Measurements from ENCODE around the gene MIF. TPM values are rescaled to one million over a fixed set of nuclear protein-coding genes. Genes with fewer than 3 reads are reported as not detected.

MIF gene
- 317 and 338 TPM in 2 replicates for total RNA-seq (2012; rRNA removed)

GRCh38 chr22:23893945-23894709 is at the start of gene MIF:
Gene MIF, plus strand, starts transcription at chr22:23894383. Its CDS starts 92 bp downstream, at chr22:23894475.
- Histone ChIP-seq H3K4me1 (ENCODE audit: control insufficient read depth, insufficient read depth, low read length) (peaks cover 15% of the 10 kb centered on the region), H3K4me2 (ENCODE audit: low read length) (peak within 1 kb of the TSS; percentile 97), H3K9me3 (replicated peaks; ENCODE audit: low read length) (no peaks in the 10 kb centered on the region), H3K27me3 (ENCODE audit: control insufficient read depth, insufficient read depth, low read length) (no peaks in the 10 kb centered on the region), H3K9ac (ENCODE audit: low read depth, low read length) (peak within 1 kb of the TSS; percentile 89), H3K36me3 (ENCODE audit: insufficient read depth, low read length) (peaks cover 19% of the 10 kb centered on the region), H3K4me3 (ENCODE audit: low read length) (peak within 1 kb of the TSS; percentile 95)

- H3K4me2 ChIP-seq (ENCODE audit: low read length), result no peak overlapping the region
- peaks cover 35% of the 10 kb centered on the region for H3K4me1 ChIP-seq (ENCODE audit: control insufficient read depth, insufficient read depth, low read length)
- no peaks in the 10 kb centered on the region for H3K27me3 ChIP-seq (ENCODE audit: control insufficient read depth, insufficient read depth, low read length)
- no peaks in the 10 kb centered on the region for H3K9me3 ChIP-seq (replicated peaks; ENCODE audit: low read length)
- no peak overlapping the region for H3K9ac ChIP-seq (ENCODE audit: low read depth, low read length)
- H3K4me3 ChIP-seq (ENCODE audit: low read length), result no peak overlapping the region
- H3K36me3 ChIP-seq (ENCODE audit: insufficient read depth, low read length), result no peaks in the 10 kb centered on the region
Measured at GRCh38 chr22:23844739-23845202, 49.4 kb upstream of the MIF start.

GRCh38 chr22:23845265-23846080 is 48.7 kb upstream of the MIF start:
- H3K9me3 ChIP-seq (replicated peaks; ENCODE audit: low read length), result no peaks in the 10 kb centered on the region
- H3K27me3 ChIP-seq (ENCODE audit: control insufficient read depth, insufficient read depth, low read length), result no peaks in the 10 kb centered on the region
- no peaks in the 10 kb centered on the region for H3K36me3 ChIP-seq (ENCODE audit: insufficient read depth, low read length)
- H3K4me1 ChIP-seq (ENCODE audit: control insufficient read depth, insufficient read depth, low read length), result peaks cover 34% of the 10 kb centered on the region
- H3K9ac ChIP-seq (ENCODE audit: low read depth, low read length), result peak overlapping the region; percentile 11
- no peak overlapping the region for H3K4me2 ChIP-seq (ENCODE audit: low read length)
- no peak overlapping the region for H3K4me3 ChIP-seq (ENCODE audit: low read length)

DNA sequence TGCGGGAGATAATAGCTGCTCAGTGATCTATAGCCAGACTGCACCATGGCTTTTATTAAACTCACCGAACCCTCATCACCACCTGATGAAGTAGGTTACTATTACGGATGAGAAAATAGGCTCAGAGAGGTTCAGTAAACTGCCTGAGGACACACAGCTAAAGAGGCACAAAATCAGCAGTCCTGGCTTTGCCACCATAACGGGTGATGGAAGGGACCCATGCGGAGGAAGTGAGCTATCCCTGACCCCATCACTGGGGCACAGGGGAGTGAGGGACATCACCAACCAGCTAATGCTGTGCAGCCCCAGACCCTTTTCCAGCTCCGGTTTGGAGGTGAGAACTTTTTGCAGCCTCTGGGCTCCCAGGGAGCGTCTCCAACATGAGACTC is 48.1 kb upstream of the MIF start:
- Histone ChIP-seq H3K9me3 (replicated peaks; ENCODE audit: low read length) (no peaks in the 10 kb centered on the region), H3K9ac (ENCODE audit: low read depth, low read length) (peak overlapping the region; percentile 44), H3K36me3 (ENCODE audit: insufficient read depth, low read length) (no peaks in the 10 kb centered on the region), H3K4me3 (ENCODE audit: low read length) (no peak overlapping the region), H3K27me3 (ENCODE audit: control insufficient read depth, insufficient read depth, low read length) (no peaks in the 10 kb centered on the region), H3K4me1 (ENCODE audit: control insufficient read depth, insufficient read depth, low read length) (peaks cover 34% of the 10 kb centered on the region), H3K4me2 (ENCODE audit: low read length) (no peak overlapping the region)

GRCh38 chr22:23847310-23847920 is 46.8 kb upstream of the MIF start:
- no peaks in the 10 kb centered on the region for H3K9me3 ChIP-seq (replicated peaks; ENCODE audit: low read length)
- no peak overlapping the region for H3K4me3 ChIP-seq (ENCODE audit: low read length)
- H3K9ac ChIP-seq (ENCODE audit: low read depth, low read length), result no peak overlapping the region
- H3K27me3 ChIP-seq (ENCODE audit: control insufficient read depth, insufficient read depth, low read length), result no peaks in the 10 kb centered on the region
- H3K4me2 ChIP-seq (ENCODE audit: low read length), result no peak overlapping the region
- H3K4me1 ChIP-seq (ENCODE audit: control insufficient read depth, insufficient read depth, low read length), result peaks cover 34% of the 10 kb centered on the region
- H3K36me3 ChIP-seq (ENCODE audit: insufficient read depth, low read length), result no peaks in the 10 kb centered on the region

- H3K9me3 ChIP-seq (replicated peaks; ENCODE audit: low read length), result no peaks in the 10 kb centered on the region
- no peaks in the 10 kb centered on the region for H3K36me3 ChIP-seq (ENCODE audit: insufficient read depth, low read length)
- no peak overlapping the region for H3K9ac ChIP-seq (ENCODE audit: low read depth, low read length)
- H3K4me3 ChIP-seq (ENCODE audit: low read length), result no peak overlapping the region
- H3K4me1 ChIP-seq (ENCODE audit: control insufficient read depth, insufficient read depth, low read length), result peaks cover 34% of the 10 kb centered on the region
- H3K4me2 ChIP-seq (ENCODE audit: low read length), result no peak overlapping the region
- no peaks in the 10 kb centered on the region for H3K27me3 ChIP-seq (ENCODE audit: control insufficient read depth, insufficient read depth, low read length)
Measured at GRCh38 chr22:23847991-23848864, 46.0 kb upstream of the MIF start.

- Histone ChIP-seq H3K9me3 (replicated peaks; ENCODE audit: low read length) (no peaks in the 10 kb centered on the region), H3K4me2 (ENCODE audit: low read length) (peak overlapping the region; percentile 89), H3K4me1 (ENCODE audit: control insufficient read depth, insufficient read depth, low read length) (peaks cover 31% of the 10 kb centered on the region), H3K27me3 (ENCODE audit: control insufficient read depth, insufficient read depth, low read length) (no peaks in the 10 kb centered on the region), H3K36me3 (ENCODE audit: insufficient read depth, low read length) (no peaks in the 10 kb centered on the region), H3K9ac (ENCODE audit: low read depth, low read length) (peak overlapping the region; percentile 41), H3K4me3 (ENCODE audit: low read length) (peak overlapping the region; percentile 48)
Measured at GRCh38 chr22:23849009-23850006, 44.9 kb upstream of the MIF start.

GRCh38 chr22:23850136-23850611 is 44.0 kb upstream of the MIF start:
- no peak overlapping the region for H3K4me2 ChIP-seq (ENCODE audit: low read length)
- no peak overlapping the region for H3K4me3 ChIP-seq (ENCODE audit: low read length)
- H3K27me3 ChIP-seq (ENCODE audit: control insufficient read depth, insufficient read depth, low read length), result no peaks in the 10 kb centered on the region
- peaks cover 25% of the 10 kb centered on the region for H3K4me1 ChIP-seq (ENCODE audit: control insufficient read depth, insufficient read depth, low read length)
- H3K9ac ChIP-seq (ENCODE audit: low read depth, low read length), result no peak overlapping the region
- no peaks in the 10 kb centered on the region for H3K9me3 ChIP-seq (replicated peaks; ENCODE audit: low read length)
- H3K36me3 ChIP-seq (ENCODE audit: insufficient read depth, low read length), result no peaks in the 10 kb centered on the region

DNA sequence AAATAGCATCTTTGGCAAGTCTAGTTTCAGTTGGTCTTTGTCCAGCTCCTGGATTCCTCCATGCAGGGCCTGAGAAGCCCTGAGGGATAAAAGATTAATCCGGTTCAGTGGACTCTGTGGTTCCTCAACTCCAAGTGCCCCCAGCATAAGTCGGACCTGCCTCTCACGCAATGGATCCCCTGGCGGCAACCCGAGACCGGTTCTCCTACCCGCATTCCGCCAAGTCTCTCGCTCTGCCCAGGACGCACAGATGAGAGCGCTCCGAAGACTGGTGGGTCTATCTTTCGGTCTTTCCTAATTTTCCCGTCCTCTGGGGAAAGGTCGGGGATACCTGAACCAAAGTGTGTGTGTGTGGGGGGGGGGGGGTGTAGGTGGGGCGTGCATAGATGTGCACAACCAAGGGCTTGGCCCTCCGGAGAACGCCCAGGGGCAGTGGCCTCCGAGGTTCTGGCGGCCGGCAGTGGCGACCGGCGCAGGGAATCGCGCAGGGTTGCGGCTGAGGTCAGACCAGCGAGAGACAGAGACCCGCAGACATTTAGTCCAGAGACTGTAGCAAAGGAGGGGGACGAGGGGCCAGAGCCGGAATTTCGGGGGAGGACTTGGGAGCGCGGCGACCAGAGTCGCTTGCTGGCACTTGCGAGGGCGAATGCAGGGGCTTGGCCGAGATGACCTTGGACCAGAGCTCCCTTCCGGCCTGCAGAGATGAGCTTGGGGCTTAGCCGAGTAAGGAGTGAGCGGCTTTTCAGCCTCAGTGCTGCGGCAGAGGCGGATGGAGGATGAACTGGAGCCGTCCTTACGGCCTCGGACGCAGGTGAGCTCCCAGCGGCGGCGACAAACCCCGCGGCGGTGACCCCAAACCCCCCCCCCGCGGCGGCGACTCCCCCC is 37.2 kb upstream of the MIF start:
- Histone ChIP-seq H3K4me2 (ENCODE audit: low read length) (peak overlapping the region; percentile 97), H3K9me3 (replicated peaks; ENCODE audit: low read length) (no peaks in the 10 kb centered on the region), H3K36me3 (ENCODE audit: insufficient read depth, low read length) (no peaks in the 10 kb centered on the region), H3K27me3 (ENCODE audit: control insufficient read depth, insufficient read depth, low read length) (no peaks in the 10 kb centered on the region), H3K9ac (ENCODE audit: low read depth, low read length) (peak overlapping the region; percentile 76), H3K4me3 (ENCODE audit: low read length) (peak overlapping the region; percentile 79), H3K4me1 (ENCODE audit: control insufficient read depth, insufficient read depth, low read length) (peaks cover 20% of the 10 kb centered on the region)

Data from skeletal muscle satellite cell (primary cell).